KOPT-K1 (cell line): ENCODE data around the gene AGBL2.
"Not testable (repeated sequence)": the region's sequence is repeated elsewhere in the genome, so short reads cannot be mapped to it uniquely, and the experiment has no call there.

ENCODE experiments used
- H3K27ac ChIP-seq: fragments of 200-600 bp; sonication (generic); 2 replicates; pipeline ENCODE4 v1.5.1; 2016; ENCODE audit warnings: antibody characterized with exemption, mild to moderate bottlenecking, low read depth, low read length; ENCODE audit not compliant: poor library complexity, severe bottlenecking
- H3K36me3 ChIP-seq: fragments of 200-600 bp; sonication (generic); 2 replicates; pipeline ENCODE4 v1.5.1; 2017; ENCODE audit warnings: antibody characterized with exemption, mild to moderate bottlenecking, low read length, moderate library complexity; ENCODE audit not compliant: insufficient read depth
- H3K9me3 ChIP-seq: fragments of 200-600 bp; sonication (generic); 2 replicates; pipeline ENCODE4 v1.5.1; 2017; ENCODE audit warnings: antibody characterized with exemption, low read length, mild to moderate bottlenecking; ENCODE audit not compliant: insufficient read depth, poor library complexity, severe bottlenecking

The AGBL2 gene

GRCh38 chr11:47715082-47715669 lies at the start of gene AGBL2:
AGBL2 (minus strand) TSS chr11:47715369; CDS start chr11:47714650, 719 bp downstream.
- H3K9me3 ChIP-seq, result no peaks in the 10 kb centered on the region
- H3K36me3 ChIP-seq, result peaks cover 42% of the 10 kb centered on the region
- H3K27ac ChIP-seq, result peak within 1 kb of the TSS; percentile 76

GRCh38 chr11:47759291-47759690 lies 44.1 kb upstream of the AGBL2 start:
- not testable (repeated sequence) for H3K27ac ChIP-seq, H3K9me3 ChIP-seq
- H3K36me3 ChIP-seq, result peaks cover 97% of the 10 kb centered on the region

GRCh38 chr11:47756208-47756607 lies 41.0 kb upstream of the AGBL2 start:
- Histone ChIP-seq H3K27ac (no peak overlapping the region), H3K36me3 (peaks cover 97% of the 10 kb centered on the region), H3K9me3 (no peaks in the 10 kb centered on the region)

- Histone ChIP-seq H3K36me3 (peaks cover 98% of the 10 kb centered on the region), H3K27ac (no peak overlapping the region), H3K9me3 (no peaks in the 10 kb centered on the region)
Observed at GRCh38 chr11:47750725-47751124, 35.6 kb upstream of the AGBL2 start.

GRCh38 chr11:47742494-47742893 lies 27.3 kb upstream of the AGBL2 start:
- not testable (repeated sequence) for H3K27ac ChIP-seq, H3K9me3 ChIP-seq
- peaks cover 100% of the 10 kb centered on the region for H3K36me3 ChIP-seq

GRCh38 chr11:47737817-47738216 lies 22.6 kb upstream of the AGBL2 start:
- peaks cover 100% of the 10 kb centered on the region for H3K36me3 ChIP-seq
- H3K27ac ChIP-seq, H3K9me3 ChIP-seq: not testable (repeated sequence)

GRCh38 chr11:47732271-47732670 lies 17.1 kb upstream of the AGBL2 start:
- Histone ChIP-seq H3K36me3 (peaks cover 100% of the 10 kb centered on the region), H3K27ac (no peak overlapping the region)

GRCh38 chr11:47731475-47731874 lies 16.3 kb upstream of the AGBL2 start:
- Histone ChIP-seq H3K36me3 (peaks cover 100% of the 10 kb centered on the region), H3K9me3 (no peaks in the 10 kb centered on the region), H3K27ac (no peak overlapping the region)

More at GRCh38 chr11:47732271-47732670, 17.1 kb upstream of the AGBL2 start:
- no peaks in the 10 kb centered on the region for H3K9me3 ChIP-seq

GRCh38 chr11:47726878-47727514 lies 11.8 kb upstream of the AGBL2 start:
- Histone ChIP-seq H3K9me3 (no peaks in the 10 kb centered on the region), H3K27ac (no peak overlapping the region), H3K36me3 (peaks cover 100% of the 10 kb centered on the region)

GRCh38 chr11:47726118-47726442 lies 10.9 kb upstream of the AGBL2 start:
- H3K9me3 ChIP-seq, result no peaks in the 10 kb centered on the region
- H3K36me3 ChIP-seq, result peaks cover 100% of the 10 kb centered on the region
- no peak overlapping the region for H3K27ac ChIP-seq

GRCh38 chr11:47725442-47726117 lies 10.4 kb upstream of the AGBL2 start:
- Histone ChIP-seq H3K27ac (no peak overlapping the region), H3K36me3 (peaks cover 99% of the 10 kb centered on the region), H3K9me3 (no peaks in the 10 kb centered on the region)

- H3K27ac ChIP-seq, result no peak overlapping the region
- peaks cover 99% of the 10 kb centered on the region for H3K36me3 ChIP-seq
- no peaks in the 10 kb centered on the region for H3K9me3 ChIP-seq
Observed at GRCh38 chr11:47724041-47724729, 9.0 kb upstream of the AGBL2 start.

GRCh38 chr11:47723041-47723440 lies 7.9 kb upstream of the AGBL2 start:
- H3K9me3 ChIP-seq, result no peaks in the 10 kb centered on the region
- H3K36me3 ChIP-seq, result peaks cover 99% of the 10 kb centered on the region
- H3K27ac ChIP-seq, result no peak overlapping the region

- H3K9me3 ChIP-seq, result no peaks in the 10 kb centered on the region
- no peak overlapping the region for H3K27ac ChIP-seq
- peaks cover 96% of the 10 kb centered on the region for H3K36me3 ChIP-seq
Observed at GRCh38 chr11:47720651-47721050, 5.5 kb upstream of the AGBL2 start.

GRCh38 chr11:47716692-47717091 lies 1.5 kb upstream of the AGBL2 start:
- Histone ChIP-seq H3K27ac (no peak overlapping the region), H3K9me3 (no peaks in the 10 kb centered on the region), H3K36me3 (peaks cover 57% of the 10 kb centered on the region)
